BLaER1 treated with 17β-estradiol and CSF1 and Interleukin-3, amounts not matched to agents 10 nM and 100 nM (cell line): ENCODE results near the gene GAMT.
A peak's percentile ranks its signal among the peaks of the same experiment; 100 is the strongest.

Experiments
- H3K27ac ChIP-seq, 11 experiments: shearing (Covaris generic); formaldehyde crosslinking; 2 replicates each; pipeline ENCODE4 v1.8.1; 2022
- H3K27me3 ChIP-seq, 11 experiments: shearing (Covaris generic); formaldehyde crosslinking; 2 replicates each; pipeline ENCODE4 v1.8.1; 2022
- H3K36me3 ChIP-seq, 11 experiments: shearing (Covaris generic); formaldehyde crosslinking; 2 replicates each; pipeline ENCODE4 v1.8.1; 2022
- H3K4me1 ChIP-seq, 10 experiments: shearing (Covaris generic); formaldehyde crosslinking; 2 replicates each; pipeline ENCODE4 v1.8.1; 2022
- H3K4me2 ChIP-seq, 11 experiments: shearing (Covaris generic); formaldehyde crosslinking; 2 replicates each; pipeline ENCODE4 v1.8.1; 2022
- H3K4me3 ChIP-seq, 10 experiments: shearing (Covaris generic); formaldehyde crosslinking; 2 replicates each; pipeline ENCODE4 v1.8.1; 2022
- H3K9ac ChIP-seq, 11 experiments: shearing (Covaris generic); formaldehyde crosslinking; 2 replicates each; pipeline ENCODE4 v1.8.1; 2022
- H3K9me3 ChIP-seq, 11 experiments: shearing (Covaris generic); formaldehyde crosslinking; replicated peaks in 1 of 11; 2 replicates each; pipeline ENCODE4 v1.8.1; 2022
- H4K20me1 ChIP-seq, 11 experiments: shearing (Covaris generic); formaldehyde crosslinking; 2 replicates each; pipeline ENCODE4 v1.8.1; 2022
- Cebpa-rat ChIP-seq, 11 experiments: shearing (Covaris generic); IDR thresholded peaks; 2 replicates each; pipeline ENCODE4 v1.8.1; 2022

The GAMT gene

GRCh38 chr19:1437609-1438008 lies 36.3 kb upstream of the GAMT start:
- Histone ChIP-seq H3K4me3 (peak overlapping the region in 5 of 10 experiments; percentile 71 to 95 (median 90); a peak in 1 of 20 replicates), H3K9me3 (no peaks in the 10 kb centered on the region), H3K4me1 (peaks cover 43 to 77% (median 59%) of the 10 kb centered on the region in 10 experiments), H3K9ac (peak overlapping the region in 8 of 11 experiments; percentile 2 to 100 (median 32); a peak in 9 of 22 replicates), H3K4me2 (peak overlapping the region; percentile 31 to 68 (median 58)), H3K27ac (peak overlapping the region in 6 of 11 experiments; percentile 35 to 98 (median 97); a peak in 8 of 22 replicates), H4K20me1 (peaks cover 66 to 97% (median 89%) of the 10 kb centered on the region in 11 experiments), H3K36me3 (peaks cover 64 to 75% (median 68%) of the 10 kb centered on the region in 11 experiments), H3K27me3 (no peaks in the 10 kb centered on the region)
- no peak for TF ChIP-seq Cebpa-rat (IDR thresholded peaks at IDR 0.05)

DNA sequence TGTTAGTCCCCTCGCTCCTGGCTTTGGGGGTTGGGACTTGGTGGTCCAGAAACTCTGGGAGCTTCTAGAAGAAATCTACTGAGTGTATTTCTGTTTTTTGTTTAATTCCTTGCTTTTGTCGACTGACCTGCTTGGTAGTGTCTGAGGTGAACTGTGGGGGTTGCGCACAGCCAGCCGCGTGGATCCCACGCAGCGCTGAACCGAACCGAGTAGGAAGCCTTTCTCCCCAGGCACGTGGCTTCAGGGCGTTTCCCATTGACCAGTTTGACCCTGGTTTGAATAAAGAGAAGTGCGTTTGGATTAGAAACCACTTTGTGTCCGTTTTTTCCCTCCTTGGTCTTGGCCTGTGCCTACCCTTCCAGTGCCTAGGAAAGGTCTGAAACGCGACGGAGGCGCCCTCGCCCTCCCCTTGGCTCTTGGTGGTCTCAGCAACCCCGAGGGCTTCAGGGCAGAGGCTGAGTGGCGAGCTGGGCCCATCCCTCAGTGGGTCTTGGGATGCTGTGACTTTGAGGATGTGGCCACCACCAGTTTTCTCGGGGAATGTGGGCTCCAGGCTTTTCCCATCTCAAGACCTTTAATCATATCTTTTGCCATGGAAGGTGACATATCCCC lies 34.1 kb upstream of the GAMT start:
- Histone ChIP-seq H3K9me3 (no peaks in the 10 kb centered on the region), H3K9ac (peak overlapping the region in 2 of 11 experiments; percentile 20 to 28; a peak in 3 of 22 replicates), H3K4me2 (peak overlapping the region in 4 of 11 experiments; percentile 8 to 35 (median 28); a peak in 6 of 22 replicates), H3K4me1 (peaks cover 35 to 56% (median 40%) of the 10 kb centered on the region in 10 experiments), H4K20me1 (peaks cover 58 to 97% (median 83%) of the 10 kb centered on the region in 11 experiments), H3K27me3 (no peaks in the 10 kb centered on the region), H3K36me3 (peaks cover 63 to 75% (median 68%) of the 10 kb centered on the region in 11 experiments), H3K27ac (peak overlapping the region in 2 of 11 experiments; percentile 6 to 9; a peak in 4 of 22 replicates), H3K4me3 (no peak overlapping the region)
- TF ChIP-seq Cebpa-rat (IDR thresholded peaks at IDR 0.05) = no peak

GRCh38 chr19:1434577-1435060 lies 33.3 kb upstream of the GAMT start:
- Histone ChIP-seq H3K9ac (0 out of 22 replicates have a peak overlapping the region, but pooled peaks of 2 of the 11 experiments have one; percentile 19), H3K27ac (no peak overlapping the region; a peak in 1 of 22 replicates), H3K9me3 (no peaks in the 10 kb centered on the region), H3K4me1 (peaks cover 27 to 47% (median 34%) of the 10 kb centered on the region in 10 experiments), H3K27me3 (no peaks in the 10 kb centered on the region), H3K4me3 (no peak overlapping the region), H4K20me1 (peaks cover 53 to 97% (median 82%) of the 10 kb centered on the region in 11 experiments), H3K36me3 (peaks cover 62 to 75% (median 67%) of the 10 kb centered on the region in 11 experiments), H3K4me2 (no peak overlapping the region)
- TF ChIP-seq Cebpa-rat (IDR thresholded peaks at IDR 0.05) = no peak

DNA sequence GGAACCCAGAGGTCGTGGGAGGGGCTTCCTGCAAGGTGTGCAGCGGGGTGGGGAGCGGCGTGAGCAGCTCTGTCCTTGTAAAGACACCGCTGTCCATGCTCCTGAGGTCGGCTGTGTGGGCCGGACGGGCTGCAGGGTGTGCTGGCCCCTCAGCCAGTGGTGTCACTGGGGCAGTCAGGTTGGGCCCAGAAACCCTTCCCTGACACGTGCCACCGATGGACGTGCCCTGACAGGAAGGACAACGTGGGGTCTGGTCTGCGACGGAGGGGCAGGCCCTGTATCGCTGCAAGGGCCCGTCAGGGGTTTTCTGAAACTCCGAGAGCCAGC lies 32.7 kb upstream of the GAMT start:
- H3K4me2 ChIP-seq = no peak overlapping the region
- no peaks in the 10 kb centered on the region for H3K27me3 ChIP-seq
- H3K4me1 ChIP-seq = peaks cover 23 to 44% (median 36%) of the 10 kb centered on the region in 10 experiments
- no peaks in the 10 kb centered on the region for H3K9me3 ChIP-seq
- H3K36me3 ChIP-seq = peaks cover 63 to 75% (median 68%) of the 10 kb centered on the region in 11 experiments
- 0 out of 22 replicates have a peak overlapping the region, but pooled peaks of 2 of the 11 experiments have one; percentile 19 for H3K9ac ChIP-seq
- H3K27ac ChIP-seq = no peak overlapping the region
- no peak overlapping the region for H3K4me3 ChIP-seq
- TF ChIP-seq Cebpa-rat (IDR thresholded peaks at IDR 0.05) = no peak
- H4K20me1 ChIP-seq = peaks cover 53 to 97% (median 82%) of the 10 kb centered on the region in 11 experiments; a peak in 21 of 22 replicates

DNA sequence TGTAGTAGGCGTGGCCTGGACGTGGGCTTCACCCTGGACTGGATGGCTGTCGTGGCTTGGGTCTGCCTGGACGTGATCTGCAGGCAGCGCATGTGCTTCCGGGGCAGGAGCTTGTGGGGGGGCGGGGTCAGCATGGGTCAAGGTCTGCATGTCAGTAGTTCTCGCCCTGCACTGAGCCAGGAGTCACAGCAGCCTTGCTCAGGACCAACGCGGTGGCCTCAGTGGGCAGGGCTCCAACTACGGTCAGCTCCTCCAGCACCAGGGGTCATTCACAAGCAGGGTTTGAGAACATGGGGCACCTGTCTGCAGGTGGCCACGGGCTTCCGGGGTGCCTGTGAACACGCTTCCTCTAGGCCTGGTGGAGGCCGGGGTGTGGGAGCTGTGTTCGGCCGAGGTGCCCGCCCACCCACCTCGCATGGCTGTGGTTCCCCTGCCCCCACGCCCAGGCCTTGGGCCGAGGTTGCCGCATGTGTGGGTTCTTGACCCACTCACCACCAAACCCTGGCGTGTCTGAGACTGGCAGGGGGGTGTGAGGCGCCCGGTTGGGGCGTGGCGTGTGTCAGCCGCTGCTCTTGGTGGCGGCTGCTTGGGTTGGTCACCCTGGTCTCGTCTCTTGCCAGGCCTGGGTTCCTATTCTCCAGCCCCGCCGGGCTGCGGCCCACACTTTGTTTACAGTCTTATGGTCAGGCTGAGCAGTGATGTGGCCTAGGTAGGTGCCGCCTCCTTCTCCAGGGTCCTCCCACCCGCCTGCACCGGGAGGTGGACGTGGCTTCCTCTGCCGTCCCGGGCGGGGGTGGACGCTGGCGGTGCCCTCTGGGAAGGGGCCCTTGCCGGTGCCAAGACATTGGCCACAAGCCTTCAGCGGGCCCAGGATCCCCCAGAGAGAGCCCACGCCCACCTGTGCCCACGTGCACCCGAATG lies 32.0 kb upstream of the GAMT start:
- Histone ChIP-seq H3K4me2 (no peak overlapping the region), H4K20me1 (peaks cover 58 to 97% (median 82%) of the 10 kb centered on the region in 11 experiments; a peak in 21 of 22 replicates), H3K36me3 (peaks cover 70 to 81% (median 74%) of the 10 kb centered on the region in 11 experiments), H3K4me1 (peaks cover 23 to 44% (median 40%) of the 10 kb centered on the region in 10 experiments), H3K9me3 (no peaks in the 10 kb centered on the region), H3K9ac (no peak overlapping the region; a peak in 1 of 22 replicates), H3K4me3 (no peak overlapping the region), H3K27ac (no peak overlapping the region), H3K27me3 (no peaks in the 10 kb centered on the region)
- TF ChIP-seq Cebpa-rat (IDR thresholded peaks at IDR 0.05) = no peak

GRCh38 chr19:1432507-1432887 lies 31.2 kb upstream of the GAMT start:
- peaks cover 73 to 90% (median 81%) of the 10 kb centered on the region in 11 experiments for H3K36me3 ChIP-seq
- no peak overlapping the region for H3K9ac ChIP-seq
- TF ChIP-seq Cebpa-rat (IDR thresholded peaks at IDR 0.05) = no peak

GRCh38 chr19:1431759-1432506 lies 30.6 kb upstream of the GAMT start:
- Histone ChIP-seq H3K36me3 (peaks cover 76 to 95% (median 82%) of the 10 kb centered on the region in 11 experiments), H3K4me1 (peaks cover 25 to 47% (median 44%) of the 10 kb centered on the region in 10 experiments), H3K27ac (no peak overlapping the region), H3K27me3 (no peaks in the 10 kb centered on the region), H3K9ac (peak overlapping the region in 3 of 11 experiments; percentile 9 to 27 (median 10); a peak in 1 of 22 replicates), H4K20me1 (peaks cover 72 to 100% (median 93%) of the 10 kb centered on the region in 11 experiments), H3K4me3 (no peak overlapping the region), H3K4me2 (no peak overlapping the region), H3K9me3 (no peaks in the 10 kb centered on the region)
- no peak for TF ChIP-seq Cebpa-rat (IDR thresholded peaks at IDR 0.05)

More at GRCh38 chr19:1432507-1432887, 31.2 kb upstream of the GAMT start:
- H3K27me3 ChIP-seq = no peaks in the 10 kb centered on the region
- no peaks in the 10 kb centered on the region for H3K9me3 ChIP-seq
- no peak overlapping the region for H3K4me3 ChIP-seq
- peaks cover 67 to 100% (median 90%) of the 10 kb centered on the region in 11 experiments for H4K20me1 ChIP-seq
- H3K4me1 ChIP-seq = peaks cover 24 to 46% (median 44%) of the 10 kb centered on the region in 10 experiments
- H3K27ac ChIP-seq = no peak overlapping the region
- H3K4me2 ChIP-seq = no peak overlapping the region

DNA sequence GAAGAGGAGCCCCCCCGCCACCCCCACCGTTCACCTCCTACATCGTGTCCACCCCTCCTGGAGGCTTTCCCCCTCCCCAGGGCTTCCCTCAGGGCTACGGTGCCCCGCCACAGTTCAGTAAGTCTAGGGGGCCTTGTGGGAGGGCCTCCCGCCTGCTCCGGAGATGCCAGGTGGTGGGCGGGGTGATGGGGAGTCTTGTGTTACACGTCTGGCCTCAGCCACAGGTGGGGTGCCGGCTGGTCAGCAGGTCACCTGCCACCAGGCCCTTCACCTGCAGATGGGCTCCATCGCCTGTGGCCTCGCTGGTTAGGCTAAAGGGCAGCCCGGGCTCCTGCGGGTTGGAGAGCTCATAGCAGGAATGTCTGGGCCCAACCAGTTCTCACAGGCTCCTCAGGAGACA lies 28.9 kb upstream of the GAMT start:
- no peak overlapping the region for H3K4me3 ChIP-seq
- no peak overlapping the region for H3K27ac ChIP-seq
- no peak for TF ChIP-seq Cebpa-rat (IDR thresholded peaks at IDR 0.05)
- H3K36me3 ChIP-seq = peaks cover 77 to 98% (median 88%) of the 10 kb centered on the region in 11 experiments
- no peaks in the 10 kb centered on the region for H3K9me3 ChIP-seq
- peaks cover 28 to 51% (median 46%) of the 10 kb centered on the region in 10 experiments for H3K4me1 ChIP-seq
- no peak overlapping the region for H3K9ac ChIP-seq
- peaks cover 81 to 100% (median 94%) of the 10 kb centered on the region in 11 experiments for H4K20me1 ChIP-seq
- H3K4me2 ChIP-seq = no peak overlapping the region
- no peaks in the 10 kb centered on the region for H3K27me3 ChIP-seq
